Activated T-cell treated with anti-CD3 and anti-CD28 coated beads, Interleukin-2, amount 50 U/mL, for 24 hours (primary cell): ENCODE results near the gene PHACTR3.
"Not testable (repeated sequence)": the region's sequence is repeated elsewhere in the genome, so short reads cannot be mapped to it uniquely, and the experiment has no call there.

Source experiments
- DNase-seq: peaks from one replicate; pipeline ENCODE4 v3.0.0-alpha.2; 2020
- H3K27ac Mint-ChIP-seq: 2 replicates; pipeline ENCODE4 v1.8.0; 2020; ENCODE audit warnings: mild to moderate bottlenecking, mixed read lengths
- H3K27me3 Mint-ChIP-seq: 2 replicates; pipeline ENCODE4 v1.8.0; 2020; ENCODE audit warnings: mixed read lengths
- H3K36me3 Mint-ChIP-seq: 2 replicates; pipeline ENCODE4 v1.8.0; 2020; ENCODE audit warnings: low read depth, mixed read lengths
- H3K4me1 Mint-ChIP-seq: 2 replicates; pipeline ENCODE4 v1.8.0; 2020; ENCODE audit warnings: low read depth, mixed read lengths
- H3K4me3 Mint-ChIP-seq: 2 replicates; pipeline ENCODE4 v1.8.0; 2020; ENCODE audit warnings: mild to moderate bottlenecking, moderate library complexity, mixed read lengths
- H3K9me3 Mint-ChIP-seq: 2 replicates; pipeline ENCODE4 v1.8.0; 2020; ENCODE audit warnings: mixed read lengths

The PHACTR3 gene

DNA sequence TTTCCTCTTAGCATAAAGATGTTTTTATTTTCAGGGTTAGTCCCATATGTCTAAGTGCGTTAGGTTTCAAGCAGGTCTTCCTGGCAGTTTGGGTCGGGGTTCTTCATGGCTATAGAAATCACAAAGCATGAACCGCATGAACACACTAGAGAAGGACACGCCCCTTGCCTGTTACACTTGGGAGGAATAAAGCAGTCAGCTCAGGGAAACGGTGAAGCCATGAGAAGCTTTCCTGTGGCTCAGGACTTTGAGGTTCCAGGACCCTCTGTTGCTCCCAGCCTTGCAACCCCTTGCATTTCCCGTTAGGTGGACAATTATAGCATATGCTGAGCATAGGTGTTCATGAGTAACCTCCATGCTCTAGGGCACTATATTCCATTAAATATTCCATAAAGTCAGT, 232.4 kb downstream of the PHACTR3 start:
- no peak for DNase-seq
- Mint-ChIP-seq H3K4me3 (no peak overlapping the region), H3K4me1 (peaks cover 2% of the 10 kb centered on the region), H3K27me3 (peaks cover 50% of the 10 kb centered on the region), H3K36me3 (no peaks in the 10 kb centered on the region), H3K9me3 (no peaks in the 10 kb centered on the region), H3K27ac (no peak overlapping the region)

DNA sequence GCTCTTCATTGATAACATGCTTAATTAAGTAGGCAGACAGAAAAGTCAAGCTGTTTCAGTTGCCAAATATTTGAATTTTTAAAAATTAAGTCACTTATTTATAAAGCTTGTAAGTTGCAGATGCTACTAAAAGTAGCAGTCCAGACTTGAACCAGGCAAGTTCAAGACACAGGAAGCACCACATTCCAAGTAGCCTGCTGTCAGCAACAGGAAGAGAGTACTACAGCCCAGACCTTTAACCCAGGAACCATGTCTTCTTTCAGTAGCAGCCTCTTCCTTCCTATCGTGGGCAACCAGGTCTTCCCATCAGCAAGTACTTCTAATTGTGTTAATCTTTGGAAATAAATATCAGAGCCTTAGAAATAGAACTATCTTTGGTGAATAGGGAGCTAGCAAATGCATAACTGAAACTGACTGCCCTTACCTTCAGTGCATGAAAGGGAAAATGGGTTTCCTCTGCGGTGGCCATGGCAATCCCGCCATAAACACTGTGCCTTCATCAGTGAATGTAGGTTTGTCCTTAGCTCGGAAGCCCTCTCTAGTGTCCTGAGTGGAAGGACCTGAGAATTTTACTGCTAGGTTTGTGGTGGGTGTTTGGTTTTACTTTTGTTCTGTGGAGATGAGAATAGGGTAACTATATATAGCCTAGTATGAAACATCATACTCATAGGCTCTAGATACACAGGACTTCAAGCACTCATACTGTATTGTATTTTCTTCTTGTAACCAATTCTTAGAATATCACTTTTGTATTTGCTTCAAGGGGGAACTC, 233.5 kb downstream of the PHACTR3 start:
- Mint-ChIP-seq H3K4me3 (no peak overlapping the region), H3K27ac (no peak overlapping the region), H3K4me1 (peaks cover 2% of the 10 kb centered on the region), H3K9me3 (no peaks in the 10 kb centered on the region), H3K36me3 (no peaks in the 10 kb centered on the region), H3K27me3 (peaks cover 50% of the 10 kb centered on the region)
- DNase-seq, result no peak

DNA sequence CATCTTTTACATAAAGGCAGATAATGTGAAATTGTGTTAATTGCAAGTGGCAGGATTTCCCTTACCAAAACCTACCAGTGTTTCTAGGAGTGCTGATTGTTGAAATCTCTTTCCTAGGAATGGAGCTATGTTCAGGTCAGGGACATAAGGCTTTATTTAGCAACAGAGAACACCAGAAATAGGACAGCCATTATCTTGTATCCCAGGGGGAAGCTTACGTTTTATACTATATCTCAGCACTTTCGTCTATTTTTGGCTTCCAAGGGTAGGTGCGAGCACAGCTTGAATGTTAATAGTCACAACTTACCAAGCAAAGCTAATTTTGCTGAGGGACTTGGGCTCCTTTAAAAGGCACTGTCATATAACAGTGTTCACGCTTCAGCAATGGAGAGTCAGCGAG, 235.1 kb downstream of the PHACTR3 start:
- H3K27me3 Mint-ChIP-seq, result peaks cover 45% of the 10 kb centered on the region
- no peaks in the 10 kb centered on the region for H3K9me3 Mint-ChIP-seq
- H3K36me3 Mint-ChIP-seq, result no peaks in the 10 kb centered on the region
- no peak overlapping the region for H3K4me3 Mint-ChIP-seq
- no peak overlapping the region for H3K27ac Mint-ChIP-seq
- DNase-seq, result no peak
- H3K4me1 Mint-ChIP-seq, result peaks cover 2% of the 10 kb centered on the region

DNA sequence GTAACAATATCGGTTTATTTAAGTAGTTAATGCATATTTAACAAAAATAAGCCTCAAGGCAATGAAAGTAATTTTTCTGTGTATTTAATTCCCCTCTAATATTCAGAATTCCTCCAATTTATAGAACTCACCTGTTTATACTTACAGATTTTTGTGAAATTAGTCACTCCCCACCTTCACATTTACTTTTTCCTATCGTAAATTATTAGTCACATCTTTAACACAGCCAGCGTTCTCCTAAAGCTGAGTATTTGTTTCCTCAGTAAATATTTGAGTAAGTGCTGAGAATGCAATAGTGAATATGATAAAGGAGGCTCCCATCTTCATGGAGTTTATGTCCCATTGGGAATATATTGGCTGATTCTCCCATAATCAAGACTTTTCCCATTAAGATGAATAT, 241.1 kb downstream of the PHACTR3 start:
- no peak overlapping the region for H3K4me3 Mint-ChIP-seq
- no peaks in the 10 kb centered on the region for H3K9me3 Mint-ChIP-seq
- peaks cover 7% of the 10 kb centered on the region for H3K27me3 Mint-ChIP-seq
- no peak overlapping the region for H3K27ac Mint-ChIP-seq
- no peaks in the 10 kb centered on the region for H3K4me1 Mint-ChIP-seq
- H3K36me3 Mint-ChIP-seq, result no peaks in the 10 kb centered on the region
- no peak for DNase-seq

DNA sequence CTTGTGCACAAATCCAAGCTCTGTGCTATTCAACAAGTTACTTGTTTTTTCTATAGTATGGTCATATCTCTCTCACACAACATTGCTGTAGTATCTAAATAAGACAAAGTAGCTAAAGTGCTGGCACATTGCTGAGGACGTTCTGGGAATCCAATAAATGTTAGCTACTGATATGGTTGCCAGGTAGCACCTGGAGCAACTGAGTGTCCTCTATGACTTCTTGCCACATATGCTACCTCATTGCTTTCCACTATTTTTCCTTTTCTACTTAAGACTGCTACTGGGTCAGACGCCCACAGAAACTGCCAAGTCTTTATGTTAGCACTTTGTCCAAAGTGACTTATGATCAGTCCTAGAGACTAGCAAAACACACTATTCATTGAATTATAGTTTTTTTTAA, 243.8 kb downstream of the PHACTR3 start:
- DNase-seq, result no peak
- Mint-ChIP-seq H3K27me3 (peaks cover 3% of the 10 kb centered on the region), H3K9me3 (no peaks in the 10 kb centered on the region), H3K4me1 (no peaks in the 10 kb centered on the region), H3K4me3 (no peak overlapping the region), H3K36me3 (no peaks in the 10 kb centered on the region), H3K27ac (no peak overlapping the region)

DNA sequence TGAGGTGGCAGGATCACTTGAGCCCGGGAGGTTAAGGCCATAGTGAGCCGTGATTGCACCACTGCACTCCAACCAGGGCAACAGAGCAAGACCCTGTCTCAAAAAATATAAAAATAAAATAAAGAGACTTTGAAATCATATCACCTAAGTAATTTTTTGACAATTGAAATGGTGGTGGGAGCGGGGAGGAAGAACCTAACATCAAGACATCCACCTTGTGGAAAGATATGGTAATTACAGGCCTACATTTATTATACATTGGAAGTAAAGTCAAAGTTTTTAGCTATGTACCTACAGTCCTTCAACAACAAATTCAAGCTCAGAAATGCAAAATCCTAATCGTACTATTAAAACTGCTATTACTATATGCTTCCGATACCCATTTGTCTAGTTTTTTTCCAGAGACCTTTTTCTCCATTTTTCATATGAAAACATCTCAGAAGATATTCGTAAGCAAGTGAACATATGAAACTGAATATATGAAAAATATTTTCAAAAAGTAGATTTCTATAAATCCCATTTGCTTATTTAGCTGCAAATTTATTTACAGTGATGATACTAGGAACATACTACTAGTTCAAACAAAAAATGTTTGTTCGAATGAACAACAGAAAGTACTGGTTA, 245.8 kb downstream of the PHACTR3 start:
- DNase-seq, result no peak
- Mint-ChIP-seq H3K36me3 (no peaks in the 10 kb centered on the region), H3K4me1 (no peaks in the 10 kb centered on the region), H3K4me3 (no peak overlapping the region), H3K9me3 (no peaks in the 10 kb centered on the region), H3K27ac (no peak overlapping the region), H3K27me3 (no peaks in the 10 kb centered on the region)

DNA sequence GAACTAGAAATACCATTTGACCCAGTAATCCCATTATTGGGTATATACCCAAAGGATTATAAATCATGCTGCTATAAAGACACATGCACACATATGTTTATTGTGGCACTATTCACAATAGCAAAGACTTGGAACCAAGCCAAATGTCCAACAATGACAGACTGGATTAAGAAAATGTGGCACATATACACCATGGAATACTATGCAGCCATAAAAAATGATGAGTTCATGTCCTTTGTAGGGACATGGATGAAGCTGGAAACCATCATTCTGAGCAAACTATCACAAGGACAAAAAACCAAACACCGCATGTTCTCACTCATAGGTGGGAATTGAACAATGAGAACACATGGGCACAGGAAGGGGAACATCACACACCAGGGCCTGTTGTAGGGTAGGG, 252.2 kb downstream of the PHACTR3 start:
- not testable (repeated sequence) for H3K36me3 Mint-ChIP-seq, H3K27ac Mint-ChIP-seq, H3K4me3 Mint-ChIP-seq, DNase-seq, H3K27me3 Mint-ChIP-seq, H3K9me3 Mint-ChIP-seq, H3K4me1 Mint-ChIP-seq

DNA sequence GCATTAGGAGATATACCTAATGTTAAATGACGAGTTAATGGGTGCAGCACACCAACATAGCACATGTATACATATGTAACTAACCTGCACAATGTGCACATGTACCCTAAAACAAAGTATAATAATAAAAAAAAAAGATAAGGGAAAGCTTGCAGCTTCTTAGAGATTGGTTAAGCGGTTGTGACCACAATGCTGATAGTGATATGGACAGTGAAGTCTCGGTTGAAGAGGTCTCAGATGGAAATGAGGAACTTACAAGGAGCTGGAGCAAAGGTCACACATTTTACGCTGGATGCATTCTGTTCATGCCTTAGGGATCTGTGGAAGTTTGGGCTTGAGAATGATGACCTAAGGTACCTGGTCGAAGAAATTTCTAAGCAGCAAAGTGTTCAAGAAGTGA, 252.6 kb downstream of the PHACTR3 start:
- H3K4me1 Mint-ChIP-seq, H3K27me3 Mint-ChIP-seq, H3K36me3 Mint-ChIP-seq, H3K9me3 Mint-ChIP-seq, H3K27ac Mint-ChIP-seq, DNase-seq, H3K4me3 Mint-ChIP-seq: not testable (repeated sequence)

DNA sequence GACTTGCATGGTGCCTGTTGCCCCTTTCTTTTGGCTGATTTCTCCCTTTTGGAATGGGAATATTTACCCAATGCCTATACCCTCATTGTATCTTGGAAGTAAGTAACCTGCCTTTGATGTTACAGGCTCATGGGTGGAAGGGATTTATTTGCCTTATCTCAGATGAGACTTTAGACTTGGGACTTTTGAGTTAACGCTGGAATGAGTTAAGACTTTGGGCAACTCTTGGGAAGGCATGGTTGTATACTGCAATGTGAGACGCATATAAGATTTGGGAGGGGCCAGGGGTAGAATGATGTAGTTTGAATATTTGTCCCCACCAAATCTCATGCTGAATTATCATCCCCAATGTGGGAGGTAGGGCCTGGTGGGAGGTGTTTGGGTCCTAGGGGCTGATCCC, 253.6 kb downstream of the PHACTR3 start:
- Mint-ChIP-seq H3K4me1 (no peaks in the 10 kb centered on the region), H3K36me3 (peaks cover 4% of the 10 kb centered on the region), H3K27me3 (peaks cover 2% of the 10 kb centered on the region), H3K9me3 (peaks cover 7% of the 10 kb centered on the region), H3K27ac (no peak overlapping the region), H3K4me3 (no peak overlapping the region)
- DNase-seq, result no peak

DNA sequence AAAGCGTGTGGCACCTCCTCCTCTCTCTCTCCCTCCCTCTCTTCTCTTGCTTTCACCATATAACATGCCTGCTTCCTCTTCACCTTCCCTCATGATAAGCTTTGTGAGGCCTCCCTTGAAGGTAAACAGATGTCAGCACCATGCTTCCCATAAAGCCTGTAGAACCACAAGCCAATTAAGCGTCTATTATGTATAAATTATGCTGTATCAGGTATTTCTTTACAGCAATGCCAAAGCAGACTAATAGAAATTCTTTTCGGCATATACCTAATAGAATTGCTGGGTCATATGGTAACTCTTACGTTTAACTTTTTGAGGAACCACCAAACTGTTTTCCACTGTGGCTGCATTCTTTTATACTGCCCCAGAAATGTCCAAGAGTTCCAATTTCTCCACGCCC, 254.1 kb downstream of the PHACTR3 start:
- no peak overlapping the region for H3K27ac Mint-ChIP-seq
- H3K27me3 Mint-ChIP-seq, result peaks cover 2% of the 10 kb centered on the region
- H3K4me3 Mint-ChIP-seq, result no peak overlapping the region
- no peak for DNase-seq
- no peaks in the 10 kb centered on the region for H3K4me1 Mint-ChIP-seq
- H3K9me3 Mint-ChIP-seq, result peaks cover 7% of the 10 kb centered on the region
- H3K36me3 Mint-ChIP-seq, result peaks cover 4% of the 10 kb centered on the region

DNA sequence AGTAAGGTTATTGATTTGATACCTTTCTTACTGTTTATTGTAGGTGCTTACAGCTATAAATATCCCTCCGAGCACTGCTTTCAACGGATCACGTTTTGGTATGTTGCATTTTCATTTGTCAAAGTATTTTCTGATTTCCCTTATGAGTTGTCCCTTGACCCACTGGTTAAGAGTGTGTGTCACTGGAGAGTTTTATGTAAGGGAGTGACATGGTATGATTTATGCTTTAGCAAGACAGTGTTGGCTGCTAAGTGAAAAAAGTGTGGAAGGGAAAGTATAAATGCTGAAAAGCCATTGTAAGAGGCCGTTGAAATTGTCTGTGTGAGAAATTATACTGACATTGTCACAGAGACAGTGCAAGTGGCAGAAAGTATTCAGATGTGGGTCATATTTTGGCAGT, 257.1 kb downstream of the PHACTR3 start:
- no peaks in the 10 kb centered on the region for H3K4me1 Mint-ChIP-seq
- H3K36me3 Mint-ChIP-seq, result peaks cover 6% of the 10 kb centered on the region
- H3K27me3 Mint-ChIP-seq, result peaks cover 2% of the 10 kb centered on the region
- H3K4me3 Mint-ChIP-seq, result no peak overlapping the region
- H3K27ac Mint-ChIP-seq, result no peak overlapping the region
- DNase-seq, result no peak
- H3K9me3 Mint-ChIP-seq, result peaks cover 5% of the 10 kb centered on the region

DNA sequence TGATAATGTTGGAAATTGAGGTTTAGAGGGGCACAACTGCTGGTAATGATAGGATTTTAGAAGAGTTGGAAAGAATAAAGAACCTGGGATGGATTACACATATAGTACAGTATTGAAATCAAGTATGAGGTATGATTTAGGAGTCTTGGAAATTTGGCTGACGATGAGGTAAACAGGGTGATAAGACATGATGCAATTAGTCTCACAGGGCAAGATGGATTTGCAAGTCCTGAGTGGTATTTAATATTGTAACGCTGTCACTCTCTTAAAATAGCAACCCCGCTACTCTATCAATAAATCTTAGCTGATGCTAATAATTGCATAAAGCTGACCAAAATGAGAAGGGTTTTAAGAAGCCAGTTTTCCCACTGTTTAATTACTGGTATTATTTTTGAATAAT, 258.7 kb downstream of the PHACTR3 start:
- Mint-ChIP-seq H3K27me3 (peaks cover 2% of the 10 kb centered on the region), H3K4me1 (no peaks in the 10 kb centered on the region), H3K36me3 (peaks cover 6% of the 10 kb centered on the region), H3K9me3 (no peaks in the 10 kb centered on the region), H3K27ac (no peak overlapping the region), H3K4me3 (no peak overlapping the region)
- DNase-seq, result no peak

DNA sequence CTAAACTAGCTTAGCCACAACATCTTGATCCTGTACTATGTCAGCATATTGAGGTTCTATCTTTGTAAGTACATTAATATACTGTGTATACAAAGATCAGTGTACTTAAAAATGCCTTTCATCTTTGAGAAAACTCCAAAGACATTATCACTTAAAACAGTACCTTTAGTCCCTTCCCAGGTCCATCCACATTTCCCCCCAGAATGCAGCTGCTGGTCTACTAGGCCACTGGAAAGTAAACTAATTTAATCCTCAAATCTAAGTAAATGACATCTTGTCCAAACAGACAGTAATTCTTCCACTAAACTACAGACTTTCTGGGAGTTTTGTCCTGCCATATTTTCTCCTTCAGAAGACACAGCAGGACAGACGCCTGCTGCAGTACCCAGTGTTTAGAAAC, 260.4 kb downstream of the PHACTR3 start:
- peaks cover 2% of the 10 kb centered on the region for H3K27me3 Mint-ChIP-seq
- peaks cover 4% of the 10 kb centered on the region for H3K36me3 Mint-ChIP-seq
- no peak for DNase-seq
- H3K4me3 Mint-ChIP-seq, result no peak overlapping the region
- no peaks in the 10 kb centered on the region for H3K9me3 Mint-ChIP-seq
- no peaks in the 10 kb centered on the region for H3K4me1 Mint-ChIP-seq
- H3K27ac Mint-ChIP-seq, result no peak overlapping the region

DNA sequence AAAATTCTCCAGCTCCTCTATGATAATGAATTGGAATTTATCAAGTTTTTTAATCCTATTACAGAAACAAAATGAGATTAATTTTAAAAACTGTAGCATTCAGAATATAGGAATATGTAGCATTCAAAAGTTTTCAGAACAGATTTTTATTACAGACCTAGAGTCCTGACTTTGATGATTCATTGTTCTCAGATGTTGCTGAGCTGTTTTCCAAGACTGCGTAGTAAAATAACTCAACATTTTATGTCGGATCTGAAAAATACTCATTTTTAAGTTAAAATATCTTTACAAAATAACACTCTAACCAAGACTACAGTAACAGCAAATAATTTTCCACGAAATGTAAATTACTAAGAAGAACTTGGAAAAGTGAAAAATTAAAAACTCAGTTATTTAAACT, 262.0 kb downstream of the PHACTR3 start:
- no peaks in the 10 kb centered on the region for H3K4me1 Mint-ChIP-seq
- H3K9me3 Mint-ChIP-seq, result no peaks in the 10 kb centered on the region
- peaks cover 2% of the 10 kb centered on the region for H3K36me3 Mint-ChIP-seq
- H3K27me3 Mint-ChIP-seq, result peaks cover 2% of the 10 kb centered on the region
- no peak for DNase-seq
- H3K27ac Mint-ChIP-seq, result no peak overlapping the region
- no peak overlapping the region for H3K4me3 Mint-ChIP-seq

DNA sequence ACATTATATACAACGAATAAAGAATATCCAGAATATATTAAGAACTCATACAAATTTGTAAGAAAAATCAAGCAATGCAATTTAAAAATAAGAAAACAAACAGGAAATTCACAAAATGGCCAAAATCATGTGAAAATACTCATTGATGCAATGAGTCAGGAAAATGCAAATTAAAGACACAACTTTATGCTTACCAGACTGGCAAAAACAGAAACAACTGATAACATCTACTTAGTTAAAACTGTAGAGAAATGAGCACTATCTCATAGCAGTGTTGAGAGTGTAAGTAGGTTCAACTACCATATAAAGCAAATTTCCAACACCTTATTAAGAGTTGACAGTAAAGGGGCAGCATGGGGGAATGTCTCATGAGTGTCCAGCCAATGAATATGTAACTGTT, 266.8 kb downstream of the PHACTR3 start:
- no peak overlapping the region for H3K27ac Mint-ChIP-seq
- no peaks in the 10 kb centered on the region for H3K27me3 Mint-ChIP-seq
- no peak overlapping the region for H3K4me3 Mint-ChIP-seq
- no peaks in the 10 kb centered on the region for H3K9me3 Mint-ChIP-seq
- no peaks in the 10 kb centered on the region for H3K4me1 Mint-ChIP-seq
- H3K36me3 Mint-ChIP-seq, result no peaks in the 10 kb centered on the region
- no peak for DNase-seq
